ENCODE measurements around the gene KRT39.

DNA sequence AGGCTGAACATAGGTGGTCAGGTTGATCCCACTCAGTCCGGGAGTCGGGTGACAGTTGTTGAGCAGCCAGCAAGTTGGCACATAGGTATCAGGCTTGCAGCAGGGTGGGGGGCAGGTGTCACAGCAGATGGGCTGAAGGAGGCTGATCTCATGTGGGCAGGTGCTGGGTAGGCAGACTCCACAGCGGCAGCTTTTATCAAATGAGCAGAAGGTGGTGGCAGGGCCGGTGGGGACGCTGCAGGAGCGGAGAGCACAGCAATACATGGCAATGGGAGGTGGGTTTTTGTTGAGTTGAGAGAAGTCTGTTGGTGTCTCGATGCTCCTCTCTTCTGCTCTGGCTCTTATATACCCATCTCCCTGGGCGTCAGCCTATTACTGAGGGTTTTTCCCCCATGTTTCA, 42.1 kb upstream of the KRT39 start, which contains the start of gene KRTAP3-1:
- TF ChIP-seq, protein P1, sequence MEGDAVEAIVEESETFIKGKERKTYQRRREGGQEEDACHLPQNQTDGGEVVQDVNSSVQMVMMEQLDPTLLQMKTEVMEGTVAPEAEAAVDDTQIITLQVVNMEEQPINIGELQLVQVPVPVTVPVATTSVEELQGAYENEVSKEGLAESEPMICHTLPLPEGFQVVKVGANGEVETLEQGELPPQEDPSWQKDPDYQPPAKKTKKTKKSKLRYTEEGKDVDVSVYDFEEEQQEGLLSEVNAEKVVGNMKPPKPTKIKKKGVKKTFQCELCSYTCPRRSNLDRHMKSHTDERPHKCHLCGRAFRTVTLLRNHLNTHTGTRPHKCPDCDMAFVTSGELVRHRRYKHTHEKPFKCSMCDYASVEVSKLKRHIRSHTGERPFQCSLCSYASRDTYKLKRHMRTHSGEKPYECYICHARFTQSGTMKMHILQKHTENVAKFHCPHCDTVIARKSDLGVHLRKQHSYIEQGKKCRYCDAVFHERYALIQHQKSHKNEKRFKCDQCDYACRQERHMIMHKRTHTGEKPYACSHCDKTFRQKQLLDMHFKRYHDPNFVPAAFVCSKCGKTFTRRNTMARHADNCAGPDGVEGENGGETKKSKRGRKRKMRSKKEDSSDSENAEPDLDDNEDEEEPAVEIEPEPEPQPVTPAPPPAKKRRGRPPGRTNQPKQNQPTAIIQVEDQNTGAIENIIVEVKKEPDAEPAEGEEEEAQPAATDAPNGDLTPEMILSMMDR (conservative IDR thresholded peaks at IDR 0.05; ENCODE audit: low read depth, low read length), result no peak
- TF ChIP-seq EZH2 (IDR thresholded peaks at IDR 0.05; ENCODE audit: borderline replicate concordance, low read depth, low read length, poor library complexity, severe bottlenecking), result no peak

Data from A673 (cell line).